Central memory CD8-positive, alpha-beta T cell (primary cell): ENCODE data around the gene GRIK5.
A peak's percentile ranks its signal among the peaks of the same experiment; 100 is the strongest.

Source experiments
- ATAC-seq: fragments of 150-1000 bp; cut with Tn5 transposase; replicated peaks from 2 replicates; pipeline ENCODE4 v1.10.0; 2022; ENCODE audit warnings: mild to moderate bottlenecking, moderate FRiP score, moderate number of reproducible peaks; ENCODE audit not compliant: poor library complexity, severe bottlenecking; ENCODE audit errors: extremely low read depth
- DNase-seq, 2 donors: peaks; one replicate each; pipeline ENCODE4 v3.0.0; 2021; ENCODE audit warnings: low spot score in 2 of 2
- H3K27ac Mint-ChIP-seq: one replicate; pipeline ENCODE4 v1.8.0; 2022; ENCODE audit warnings: low read depth, mild to moderate bottlenecking, moderate library complexity, mixed read lengths
- H3K27me3 Mint-ChIP-seq: one replicate; pipeline ENCODE4 v1.8.0; 2022; ENCODE audit warnings: mixed read lengths
- H3K36me3 Mint-ChIP-seq: one replicate; pipeline ENCODE4 v1.8.0; 2022; ENCODE audit warnings: mild to moderate bottlenecking, moderate library complexity, mixed read lengths; ENCODE audit not compliant: insufficient read depth
- H3K4me1 Mint-ChIP-seq: one replicate; pipeline ENCODE4 v1.8.0; 2022; ENCODE audit warnings: mixed read lengths
- H3K4me3 Mint-ChIP-seq: one replicate; pipeline ENCODE4 v1.8.0; 2022; ENCODE audit warnings: mild to moderate bottlenecking, moderate library complexity, mixed read lengths
- H3K9me3 Mint-ChIP-seq: one replicate; pipeline ENCODE4 v1.8.0; 2022; ENCODE audit warnings: mixed read lengths

GRIK5 gene

DNA sequence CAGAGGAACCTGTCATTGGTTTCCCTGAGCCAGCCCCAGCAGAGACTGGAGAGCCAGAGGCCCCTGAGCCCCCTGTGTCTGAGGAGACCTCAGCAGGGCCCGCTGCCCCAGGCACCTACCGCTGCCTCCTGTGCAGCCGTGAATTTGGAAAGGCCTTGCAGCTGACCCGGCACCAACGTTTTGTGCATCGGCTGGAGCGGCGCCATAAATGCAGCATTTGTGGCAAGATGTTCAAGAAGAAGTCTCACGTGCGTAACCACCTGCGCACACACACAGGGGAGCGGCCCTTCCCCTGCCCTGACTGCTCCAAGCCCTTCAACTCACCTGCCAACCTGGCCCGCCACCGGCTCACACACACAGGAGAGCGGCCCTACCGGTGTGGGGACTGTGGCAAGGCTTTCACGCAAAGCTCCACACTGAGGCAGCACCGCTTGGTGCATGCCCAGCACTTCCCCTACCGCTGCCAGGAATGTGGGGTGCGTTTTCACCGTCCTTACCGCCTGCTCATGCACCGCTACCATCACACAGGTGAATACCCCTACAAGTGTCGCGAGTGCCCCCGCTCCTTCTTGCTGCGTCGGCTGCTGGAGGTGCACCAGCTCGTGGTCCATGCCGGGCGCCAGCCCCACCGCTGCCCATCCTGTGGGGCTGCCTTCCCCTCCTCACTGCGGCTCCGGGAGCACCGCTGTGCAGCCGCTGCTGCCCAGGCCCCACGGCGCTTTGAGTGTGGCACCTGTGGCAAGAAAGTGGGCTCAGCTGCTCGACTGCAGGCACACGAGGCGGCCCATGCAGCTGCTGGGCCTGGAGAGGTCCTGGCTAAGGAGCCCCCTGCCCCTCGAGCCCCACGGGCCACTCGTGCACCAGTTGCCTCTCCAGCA is 10.1 kb upstream of the GRIK5 start:
- Mint-ChIP-seq H3K4me3 (no peak overlapping the region), H3K27ac (no peak overlapping the region)
- ATAC-seq = no peak

DNA sequence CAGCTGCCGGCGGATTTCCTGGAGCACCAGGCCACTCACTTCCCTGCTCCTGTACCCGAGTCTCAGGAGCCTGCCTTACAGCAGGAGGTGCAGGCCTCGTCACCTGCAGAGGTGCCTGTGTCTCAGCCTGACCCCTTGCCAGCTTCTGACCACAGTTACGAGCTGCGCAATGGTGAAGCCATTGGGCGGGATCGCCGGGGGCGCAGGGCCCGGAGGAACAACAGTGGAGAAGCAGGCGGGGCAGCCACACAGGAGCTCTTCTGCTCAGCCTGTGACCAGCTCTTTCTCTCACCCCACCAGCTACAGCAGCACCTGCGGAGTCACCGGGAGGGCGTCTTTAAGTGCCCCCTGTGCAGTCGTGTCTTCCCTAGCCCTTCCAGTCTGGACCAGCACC is 9.3 kb upstream of the GRIK5 start:
- Mint-ChIP-seq H3K27me3 (no peaks in the 10 kb centered on the region), H3K27ac (no peak overlapping the region), H3K4me3 (no peak overlapping the region), H3K36me3 (peaks cover 28% of the 10 kb centered on the region), H3K9me3 (no peaks in the 10 kb centered on the region), H3K4me1 (peaks cover 50% of the 10 kb centered on the region)
- no peak for DNase-seq
- ATAC-seq = no peak

More for the DNA sequence above, 10.1 kb upstream of the GRIK5 start:
- H3K27me3 Mint-ChIP-seq = no peaks in the 10 kb centered on the region
- no peaks in the 10 kb centered on the region for H3K9me3 Mint-ChIP-seq
- peaks cover 27% of the 10 kb centered on the region for H3K36me3 Mint-ChIP-seq
- H3K4me1 Mint-ChIP-seq = peaks cover 46% of the 10 kb centered on the region
- DNase-seq = no peak

DNA sequence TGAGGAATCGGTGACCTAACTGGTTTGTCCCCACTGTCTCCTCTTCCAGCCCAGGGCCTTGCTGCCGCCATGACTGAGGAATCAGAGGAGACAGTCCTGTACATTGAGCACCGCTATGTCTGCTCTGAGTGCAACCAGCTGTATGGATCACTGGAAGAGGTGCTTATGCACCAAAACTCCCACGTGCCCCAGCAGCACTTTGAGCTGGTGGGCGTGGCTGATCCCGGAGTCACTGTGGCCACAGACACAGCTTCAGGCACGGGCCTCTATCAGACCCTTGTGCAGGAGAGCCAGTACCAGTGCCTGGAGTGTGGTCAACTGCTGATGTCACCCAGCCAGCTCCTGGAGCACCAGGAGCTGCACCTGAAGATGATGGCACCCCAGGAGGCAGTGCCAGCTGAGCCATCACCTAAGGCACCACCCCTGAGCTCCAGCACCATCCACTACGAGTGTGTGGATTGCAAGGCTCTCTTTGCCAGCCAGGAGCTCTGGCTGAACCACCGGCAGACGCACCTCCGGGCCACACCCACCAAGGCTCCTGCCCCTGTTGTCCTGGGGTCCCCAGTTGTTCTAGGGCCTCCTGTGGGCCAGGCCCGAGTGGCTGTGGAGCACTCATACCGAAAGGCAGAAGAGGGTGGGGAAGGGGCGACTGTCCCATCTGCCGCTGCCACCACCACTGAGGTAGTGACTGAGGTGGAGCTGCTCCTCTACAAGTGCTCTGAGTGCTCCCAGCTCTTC is 8.7 kb upstream of the GRIK5 start:
- Mint-ChIP-seq H3K27ac (peak overlapping the region; percentile 100), H3K36me3 (peaks cover 28% of the 10 kb centered on the region), H3K9me3 (no peaks in the 10 kb centered on the region), H3K27me3 (no peaks in the 10 kb centered on the region), H3K4me3 (peak overlapping the region; percentile 95), H3K4me1 (peaks cover 50% of the 10 kb centered on the region)
- no peak for ATAC-seq
- DNase-seq = no peak

DNA sequence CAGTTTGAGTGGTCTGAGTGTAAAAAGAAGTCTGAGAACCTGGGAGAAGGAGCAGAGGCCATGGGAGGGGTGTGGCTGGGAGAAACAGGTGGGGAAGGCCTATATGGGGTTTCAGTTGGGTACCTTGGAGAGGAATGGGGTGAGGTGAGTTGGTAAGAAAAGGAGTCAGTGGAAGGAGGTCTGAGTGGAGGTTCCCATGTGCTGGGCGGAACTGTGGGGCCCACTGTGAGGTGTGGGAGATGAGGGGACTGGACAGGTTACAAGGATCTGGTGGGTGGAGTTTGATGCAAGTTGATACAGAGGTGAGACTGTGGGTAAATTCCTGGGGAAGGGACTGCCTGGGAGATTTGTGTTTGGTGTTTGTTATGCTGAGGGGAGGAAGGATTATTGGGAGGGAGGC is 8.1 kb upstream of the GRIK5 start:
- H3K4me3 Mint-ChIP-seq = peak overlapping the region; percentile 95
- ATAC-seq (no peak), DNase-seq (no peak)
- H3K36me3 Mint-ChIP-seq = peaks cover 28% of the 10 kb centered on the region
- peak overlapping the region; percentile 100 for H3K27ac Mint-ChIP-seq
- no peaks in the 10 kb centered on the region for H3K9me3 Mint-ChIP-seq
- H3K27me3 Mint-ChIP-seq = no peaks in the 10 kb centered on the region
- H3K4me1 Mint-ChIP-seq = peaks cover 50% of the 10 kb centered on the region

DNA sequence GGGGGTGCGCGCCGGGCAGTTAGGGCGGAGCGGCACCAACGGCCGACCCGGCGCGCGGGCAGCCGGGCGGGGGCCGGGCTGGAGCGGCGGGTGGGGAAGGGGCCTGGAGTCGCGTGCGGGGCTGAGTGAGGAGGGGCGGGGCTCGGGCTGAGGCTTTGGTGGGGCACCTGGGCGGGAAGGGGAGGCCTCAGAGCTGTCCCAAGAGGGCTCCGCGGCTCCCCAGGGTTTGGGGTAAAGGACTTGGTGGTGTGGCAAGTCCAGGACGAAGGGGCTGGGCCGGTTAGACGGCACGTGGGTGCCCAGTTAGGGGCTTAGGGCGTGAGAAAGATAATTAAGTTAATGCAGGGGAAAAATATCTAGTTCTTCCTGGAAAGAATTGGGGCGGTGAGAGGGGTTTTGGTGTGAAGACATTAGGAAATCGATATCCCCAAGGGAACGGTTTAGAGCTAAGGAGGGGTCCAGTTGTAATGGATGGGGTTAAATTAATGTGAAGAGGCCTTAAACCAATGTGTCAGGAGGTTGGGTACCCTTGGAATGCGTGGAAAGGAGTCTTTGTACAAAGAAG is 6.5 kb upstream of the GRIK5 start:
- H3K36me3 Mint-ChIP-seq = peaks cover 22% of the 10 kb centered on the region
- H3K4me1 Mint-ChIP-seq = peaks cover 41% of the 10 kb centered on the region
- ATAC-seq (no peak), DNase-seq (no peak)
- no peaks in the 10 kb centered on the region for H3K9me3 Mint-ChIP-seq
- H3K27me3 Mint-ChIP-seq = no peaks in the 10 kb centered on the region
- H3K4me3 Mint-ChIP-seq = peak overlapping the region; percentile 95
- peak overlapping the region; percentile 100 for H3K27ac Mint-ChIP-seq

DNA sequence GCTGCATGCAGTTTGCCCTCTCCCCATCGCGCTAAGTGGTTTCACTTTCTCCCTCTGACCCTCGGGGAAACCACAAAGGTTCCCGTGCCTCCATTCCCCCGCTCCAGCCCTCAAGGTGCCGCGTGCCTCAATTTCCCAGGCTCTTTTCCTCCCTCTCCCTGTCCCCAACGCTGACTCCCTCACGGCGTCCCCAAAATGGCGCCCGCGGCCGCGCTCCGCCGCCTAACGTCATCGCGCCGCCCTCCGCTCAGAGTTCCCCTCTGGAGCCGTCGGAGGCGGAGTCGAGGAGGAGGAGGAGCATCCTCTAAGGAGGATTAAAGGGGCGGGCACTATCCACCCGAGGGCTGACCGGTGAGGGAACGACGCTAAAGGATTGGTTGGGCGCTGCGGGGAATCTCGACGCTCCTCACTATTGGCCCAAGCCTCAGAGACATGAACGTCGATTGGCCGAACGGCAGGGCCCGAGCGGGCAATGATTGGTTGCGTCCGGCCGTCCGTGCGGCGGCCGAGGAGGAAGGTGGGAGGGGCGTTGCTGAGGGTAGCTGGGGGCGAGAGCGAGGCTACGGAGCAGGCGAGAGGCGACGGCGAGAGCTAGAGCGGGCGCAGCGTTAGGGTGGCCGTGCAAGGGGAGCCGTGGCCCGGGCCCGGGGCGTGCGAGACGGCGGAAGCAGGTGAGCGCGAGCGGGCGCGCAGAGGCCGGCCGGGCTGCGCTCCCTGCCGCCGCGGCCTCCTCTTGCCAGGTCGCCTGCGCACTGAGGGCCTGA is 5.8 kb upstream of the GRIK5 start, which contains the start of gene ZNF574:
Gene ZNF574 (plus strand): TSS at position 551 of the 764 bp plus-strand sequence. CDS start 2,441 bp downstream, outside the sequence.
- Mint-ChIP-seq H3K27me3 (no peaks in the 10 kb centered on the region), H3K27ac (peak within 1 kb of the TSS; percentile 100), H3K4me3 (peak within 1 kb of the TSS; percentile 95), H3K36me3 (peaks cover 17% of the 10 kb centered on the region), H3K4me1 (peaks cover 36% of the 10 kb centered on the region), H3K9me3 (no peaks in the 10 kb centered on the region)
- ATAC-seq (peak; percentile 98), DNase-seq (peak; percentile 95 to 98)

DNA sequence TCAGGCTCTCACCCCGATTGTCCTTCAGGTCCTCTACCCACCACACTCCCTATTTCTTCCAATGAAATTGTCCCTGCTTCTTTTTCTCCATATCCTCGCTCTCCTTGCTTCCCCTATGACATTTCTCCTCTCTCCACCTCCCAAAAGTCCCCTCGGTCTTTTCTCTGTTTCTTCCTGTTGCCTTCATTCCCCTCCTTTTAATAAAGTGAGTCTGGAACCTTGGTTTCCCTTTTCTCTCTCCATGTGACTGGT is 5.3 kb upstream of the GRIK5 start:
- peaks cover 36% of the 10 kb centered on the region for H3K4me1 Mint-ChIP-seq
- DNase-seq (no peak), ATAC-seq (peak; percentile 1)
- no peaks in the 10 kb centered on the region for H3K27me3 Mint-ChIP-seq
- H3K36me3 Mint-ChIP-seq = peaks cover 17% of the 10 kb centered on the region
- H3K9me3 Mint-ChIP-seq = no peaks in the 10 kb centered on the region
- H3K4me3 Mint-ChIP-seq = peak overlapping the region; percentile 95
- peak overlapping the region; percentile 100 for H3K27ac Mint-ChIP-seq

DNA sequence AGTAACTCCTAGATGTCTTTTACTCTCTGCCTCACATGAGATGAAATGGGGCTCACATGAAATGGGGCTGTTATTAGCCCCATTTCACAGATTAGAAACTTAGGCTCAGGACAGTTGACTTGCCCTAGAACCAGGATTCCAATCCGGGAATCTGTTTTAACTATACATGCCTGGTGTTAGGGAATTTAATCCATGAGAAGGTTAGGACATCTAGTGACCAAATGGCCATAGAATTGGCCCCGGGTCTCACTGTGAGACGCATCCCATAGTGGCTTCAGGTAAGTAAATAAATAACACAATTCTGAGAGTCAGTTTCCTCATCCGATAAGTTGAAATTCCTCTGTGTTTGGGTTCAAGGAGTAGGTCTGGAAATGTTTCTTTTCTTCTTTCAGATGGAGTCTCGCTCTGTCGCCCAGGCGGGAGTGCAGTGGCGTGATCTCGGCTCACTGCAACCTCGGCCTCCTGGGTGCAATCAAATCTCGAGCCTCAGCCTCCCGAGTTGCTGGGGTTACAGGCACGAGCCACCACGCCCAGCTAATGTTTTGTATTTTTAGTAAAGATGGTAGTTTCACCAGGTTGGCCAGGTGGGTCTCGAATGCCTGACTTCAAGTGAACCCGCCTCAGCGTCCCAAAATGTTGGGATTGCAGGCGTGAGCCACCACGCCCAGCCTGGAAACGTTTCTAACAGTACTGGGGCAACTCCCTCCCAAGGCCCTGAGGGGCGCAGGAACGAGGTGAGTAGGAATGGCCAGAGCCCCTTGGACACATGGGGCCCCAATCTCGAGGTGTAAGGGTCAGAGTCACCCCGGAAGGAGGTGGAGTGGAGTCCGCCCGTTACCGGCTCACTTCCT is 4.7 kb upstream of the GRIK5 start:
- no peaks in the 10 kb centered on the region for H3K27me3 Mint-ChIP-seq
- H3K36me3 Mint-ChIP-seq = peaks cover 17% of the 10 kb centered on the region
- DNase-seq = no peak
- H3K4me1 Mint-ChIP-seq = peaks cover 36% of the 10 kb centered on the region
- peak overlapping the region; percentile 95 for H3K4me3 Mint-ChIP-seq
- no peaks in the 10 kb centered on the region for H3K9me3 Mint-ChIP-seq
- no peak for ATAC-seq
- peak overlapping the region; percentile 100 for H3K27ac Mint-ChIP-seq

DNA sequence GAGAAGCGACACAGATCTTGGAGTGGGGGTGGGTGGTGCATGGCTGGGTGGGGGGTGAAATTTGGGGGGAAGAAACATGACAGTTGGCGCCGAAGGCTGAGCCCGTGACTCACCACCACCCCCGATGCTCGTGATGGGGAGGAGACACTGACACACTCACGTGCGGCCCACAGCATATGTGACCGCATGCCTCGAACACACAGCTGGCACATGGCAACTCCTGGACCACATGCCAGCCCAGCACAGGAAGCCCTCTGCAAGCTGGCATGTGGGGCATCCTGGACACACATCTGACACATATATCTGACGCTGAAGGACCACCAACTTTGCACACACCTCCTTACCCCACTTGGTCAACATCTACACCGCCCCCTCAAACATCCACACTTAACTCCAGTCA is 1.2 kb upstream of the GRIK5 start:
- Mint-ChIP-seq H3K27me3 (no peaks in the 10 kb centered on the region), H3K4me1 (peaks cover 14% of the 10 kb centered on the region), H3K4me3 (no peak overlapping the region), H3K36me3 (peaks cover 11% of the 10 kb centered on the region), H3K27ac (no peak overlapping the region), H3K9me3 (no peaks in the 10 kb centered on the region)
- ATAC-seq (no peak), DNase-seq (no peak)

DNA sequence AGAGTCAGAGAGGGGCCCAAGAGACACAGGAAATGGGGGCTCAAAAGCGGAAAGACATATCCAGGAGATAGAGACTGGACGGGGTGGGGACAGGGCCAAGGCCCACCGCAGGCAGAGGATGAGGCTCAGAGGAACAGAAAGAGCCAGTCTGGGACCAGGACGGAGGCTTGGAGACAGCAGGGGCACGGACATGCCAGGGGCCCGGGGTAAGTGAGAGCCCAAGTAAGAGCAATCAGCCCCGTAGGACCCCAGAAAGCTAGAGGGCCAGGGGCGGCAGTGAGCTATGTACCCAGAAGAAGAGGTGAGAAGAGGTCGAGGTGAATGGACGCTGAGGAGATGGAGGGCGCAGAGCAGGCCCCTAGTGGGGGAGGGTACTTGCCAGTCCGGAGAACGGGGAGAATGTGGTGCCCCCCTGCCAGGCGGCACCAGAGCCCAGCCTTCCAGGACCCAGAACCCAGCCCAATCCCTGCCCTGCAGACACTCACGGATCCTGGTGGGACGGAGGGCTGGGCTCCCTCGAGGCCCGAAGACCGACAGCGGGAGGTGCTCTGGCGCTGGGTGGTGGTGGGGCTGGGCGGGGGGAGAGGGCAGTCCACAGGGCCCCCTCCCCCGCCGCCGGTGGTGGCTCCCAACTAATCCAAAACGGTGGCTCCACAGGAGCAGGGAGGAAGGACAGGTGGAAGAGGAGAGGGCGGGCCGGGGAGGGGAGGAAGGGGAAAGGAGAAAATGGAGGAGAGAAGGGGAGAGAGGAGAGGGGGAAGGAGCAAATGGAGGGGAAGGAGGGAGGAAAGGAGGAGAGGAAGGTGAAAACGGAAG is 1.0 kb downstream of the GRIK5 start:
- Mint-ChIP-seq H3K4me1 (no peaks in the 10 kb centered on the region), H3K4me3 (no peak overlapping the region), H3K36me3 (no peaks in the 10 kb centered on the region), H3K9me3 (no peaks in the 10 kb centered on the region), H3K27ac (no peak overlapping the region), H3K27me3 (peaks cover 10% of the 10 kb centered on the region)
- DNase-seq = no peak
- ATAC-seq = no peak

DNA sequence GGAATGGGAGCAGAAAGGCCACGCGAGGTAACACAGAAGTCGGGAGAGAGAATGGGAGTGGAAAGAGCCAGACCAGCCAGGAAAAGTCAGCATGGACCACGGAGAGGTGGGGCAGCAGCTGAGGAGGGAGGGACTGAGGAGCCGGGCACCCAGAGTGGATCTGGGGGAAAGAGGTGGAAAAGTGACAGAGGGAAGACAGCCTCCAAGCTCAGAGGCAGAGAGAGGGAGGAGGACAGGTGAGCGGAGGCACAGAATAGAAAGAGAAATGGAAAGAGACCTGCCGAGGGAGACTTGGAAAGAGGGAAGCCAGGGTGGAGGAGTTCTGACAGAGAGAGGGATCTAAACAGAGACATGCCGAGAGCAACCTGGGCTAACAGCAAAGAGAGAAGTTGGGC is 1.6 kb downstream of the GRIK5 start:
- H3K36me3 Mint-ChIP-seq = no peaks in the 10 kb centered on the region
- H3K27me3 Mint-ChIP-seq = peaks cover 11% of the 10 kb centered on the region
- H3K4me1 Mint-ChIP-seq = no peaks in the 10 kb centered on the region
- no peak overlapping the region for H3K4me3 Mint-ChIP-seq
- ATAC-seq (no peak), DNase-seq (no peak)
- no peaks in the 10 kb centered on the region for H3K9me3 Mint-ChIP-seq
- no peak overlapping the region for H3K27ac Mint-ChIP-seq
